Measurements from ENCODE around the gene FOXO3. TPM values are rescaled to one million over a fixed set of nuclear protein-coding genes. Genes with fewer than 3 reads are reported as not detected.
A peak's percentile ranks its signal among the peaks of the same experiment; 100 is the strongest.
"Not testable (repeated sequence)": the region's sequence is repeated elsewhere in the genome, so short reads cannot be mapped to it uniquely, and the experiment has no call there.

The FOXO3 gene
- total RNA-seq, 2 experiments from 2014 or later, result 7.4 to 9.0 TPM

DNA sequence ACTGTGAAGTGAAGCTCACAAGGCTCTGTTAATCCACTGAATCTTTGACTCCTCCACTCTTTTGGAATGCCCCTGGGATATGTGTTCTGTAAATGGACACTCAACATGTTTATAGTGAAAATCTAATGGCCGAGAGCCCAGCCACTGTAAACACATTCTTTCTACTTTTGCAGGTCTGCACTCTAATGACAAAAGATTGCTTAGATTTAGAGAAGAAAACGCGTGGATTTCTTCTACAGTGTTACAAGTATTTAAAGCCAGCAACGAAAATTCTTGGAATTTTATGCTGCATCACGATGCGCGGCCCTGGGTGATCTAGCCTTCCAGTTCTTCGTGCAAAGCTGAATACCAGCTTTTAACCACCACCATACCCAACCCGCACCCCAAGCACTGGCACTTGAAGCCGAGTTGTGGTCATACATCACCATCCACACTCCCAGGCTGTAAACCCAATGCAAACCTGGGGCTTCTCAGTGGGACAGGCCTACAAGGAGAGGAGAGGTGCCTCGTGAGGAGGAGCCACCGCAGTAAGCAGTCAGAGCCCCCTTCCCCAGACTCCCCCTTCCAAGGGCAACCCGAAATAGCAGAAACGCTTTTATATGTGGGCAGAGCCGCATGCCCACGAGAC lies 3.7 kb upstream of the FOXO3 start:
- DNase-seq (no peak), ATAC-seq (no peak)
- Mint-ChIP-seq H3K36me3 (ENCODE audit: low read depth) (peaks cover 2% of the 10 kb centered on the region), H3K4me1 (peaks cover 6% of the 10 kb centered on the region), H3K4me3 (peak overlapping the region; percentile 83), H3K27ac (peak overlapping the region; percentile 20), H3K27me3 (peaks cover 4% of the 10 kb centered on the region), H3K9me3 (ENCODE audit: low read depth) (no peaks in the 10 kb centered on the region)
- ChIA-PET POLR2A (interaction anchor here (1.1 kb wide), 1 partner anchor 925 kb away, joined by 3 read pairs; no protein-coding TSS in a partner anchor), CTCF (interaction anchor here (0.5 to 4.2 kb wide), 6 partner anchors 15 to 517 kb away, joined by 3 to 16 read pairs (median 4); partner anchors contain the start of gene SNX3)
- intact Hi-C loops (cut with DNase I, micrococcal nuclease), result loop anchor here (5.0 to 10.0 kb wide), 7 partner anchors 225 to 1100 kb away; partner anchors contain the start of genes PDSS2 (in 1 of the 2) and SCML4 (in 1 of the 2)

DNA sequence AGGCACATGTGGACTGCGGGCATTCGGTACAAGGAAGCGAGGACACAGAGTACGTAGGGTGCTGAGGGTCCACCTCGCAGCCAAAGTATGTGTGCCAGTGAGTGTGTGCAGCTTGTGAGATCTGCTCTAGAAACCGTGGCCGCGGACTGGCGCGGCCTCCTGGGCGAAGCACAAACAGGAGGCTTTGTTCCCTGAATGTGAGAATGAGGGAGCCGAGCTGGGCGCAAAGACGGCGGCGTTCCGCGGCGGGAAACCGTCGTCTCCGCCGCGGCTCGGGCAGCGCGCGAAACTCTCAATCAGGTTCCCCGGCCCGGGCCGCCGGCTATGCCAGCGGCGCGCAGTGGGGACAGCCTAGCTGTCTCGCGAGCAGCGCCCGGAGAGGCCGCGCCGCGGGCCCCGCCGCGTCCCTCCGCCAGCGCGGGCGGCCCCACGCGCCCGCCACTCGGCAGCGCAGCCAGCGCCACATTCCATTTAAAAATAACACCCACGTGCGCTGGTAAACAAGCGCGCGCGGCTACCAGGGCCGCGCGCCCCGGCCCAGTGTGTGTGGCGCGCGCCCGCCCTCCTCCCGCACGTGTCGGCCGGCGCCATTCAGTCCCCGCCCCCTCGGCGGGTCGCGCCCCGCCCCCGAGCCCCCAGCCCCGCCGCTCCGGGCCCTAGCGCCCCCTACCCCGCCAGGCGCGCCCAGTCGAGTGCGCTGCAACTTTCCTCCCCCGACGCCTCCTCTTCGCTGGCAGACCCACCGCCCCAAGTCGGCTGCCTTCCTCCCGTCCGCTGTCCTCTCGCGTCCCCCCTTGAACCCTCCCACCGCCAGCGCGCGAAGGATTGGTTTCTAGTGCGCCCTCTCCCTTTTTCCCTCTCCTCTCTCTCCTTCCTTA lies 3.0 kb upstream of the FOXO3 start:
- Mint-ChIP-seq H3K27me3 (peaks cover 12% of the 10 kb centered on the region), H3K27ac (peak overlapping the region; percentile 89), H3K4me1 (peaks cover 14% of the 10 kb centered on the region), H3K36me3 (ENCODE audit: low read depth) (peaks cover 9% of the 10 kb centered on the region), H3K4me3 (peak overlapping the region; percentile 83), H3K9me3 (ENCODE audit: low read depth) (no peaks in the 10 kb centered on the region)
- ChIA-PET POLR2A (interaction anchor here (0.9 to 1.6 kb wide), 7 partner anchors 24 to 924 kb away, joined by 3 to 7 read pairs (median 4); partner anchors contain the start of gene ARMC2), CTCF (interaction anchor here (0.6 to 1.5 kb wide), 6 partner anchors 16 to 951 kb away, joined by 3 to 5 read pairs (median 3); partner anchors contain the start of gene SESN1)
- DNase-seq (peak; percentile 82), ATAC-seq (peak; percentile 31)
- intact Hi-C loops (cut with DNase I, micrococcal nuclease), result loop anchor here (1.0 to 10.0 kb wide), 20 partner anchors 225 to 1100 kb away; partner anchors contain the start of genes CD164 (in 2 of the 2), CEP57L1 (in 2 of the 2), SNX3 (in 2 of the 2) and ARMC2 (in 1 of the 2)

DNA sequence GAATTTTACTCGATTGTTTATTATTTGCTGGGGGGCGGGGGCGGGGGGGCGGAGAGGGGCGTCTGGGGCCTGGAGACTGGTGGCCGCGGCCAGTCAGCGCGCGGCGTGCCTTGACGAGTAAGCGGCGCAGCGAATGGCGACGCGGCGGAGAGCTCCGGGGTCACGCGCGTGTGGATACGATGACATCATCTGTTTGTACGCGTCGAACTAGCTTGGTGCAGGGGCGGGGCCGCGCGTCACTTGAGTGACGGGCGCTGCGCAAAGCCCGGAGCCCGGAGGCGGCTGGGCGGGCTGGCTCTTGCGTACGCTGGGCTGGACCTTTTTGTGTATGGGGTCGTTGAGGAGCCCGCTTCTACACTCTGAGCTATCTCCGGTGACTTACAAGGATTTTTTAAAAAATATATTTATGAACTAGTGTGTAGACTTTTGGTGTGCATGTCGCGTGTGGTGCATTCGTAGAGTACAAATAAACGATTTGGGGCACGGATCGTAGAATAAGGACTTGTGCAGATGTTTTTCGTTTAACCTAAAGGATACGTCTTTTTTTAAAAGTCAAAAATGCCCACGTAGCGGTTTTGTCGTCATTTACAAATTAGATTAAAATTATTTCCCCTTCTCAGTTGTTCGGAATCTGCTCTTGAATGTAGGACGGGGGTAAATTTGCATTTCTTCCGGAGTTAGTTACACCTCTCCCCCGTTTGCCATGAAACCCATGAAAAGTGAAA lies 2.2 kb upstream of the FOXO3 start:
- Mint-ChIP-seq H3K27ac (peak overlapping the region; percentile 89), H3K9me3 (ENCODE audit: low read depth) (no peaks in the 10 kb centered on the region), H3K27me3 (peaks cover 14% of the 10 kb centered on the region), H3K4me1 (peaks cover 21% of the 10 kb centered on the region), H3K4me3 (peak overlapping the region; percentile 83), H3K36me3 (ENCODE audit: low read depth) (peaks cover 11% of the 10 kb centered on the region)
- ChIA-PET CTCF (interaction anchor here (0.6 to 1.5 kb wide), 4 partner anchors 17 to 952 kb away, joined by 3 to 5 read pairs (median 4); partner anchors contain the start of gene SESN1), POLR2A (interaction anchor here (0.6 to 1.6 kb wide), 11 partner anchors 23 to 594 kb away, joined by 3 to 8 read pairs (median 4); partner anchors contain the start of genes ARMC2, CEP57L1 and SESN1)
- DNase-seq (peak; percentile 98), ATAC-seq (peak; percentile 71)
- intact Hi-C loops (cut with DNase I, micrococcal nuclease), result loop anchor here (1.0 to 10.0 kb wide), 22 partner anchors 224 to 1101 kb away; partner anchors contain the start of genes CD164 (in 2 of the 2), CEP57L1 (in 2 of the 2), SNX3 (in 2 of the 2) and ARMC2 (in 1 of the 2)

DNA sequence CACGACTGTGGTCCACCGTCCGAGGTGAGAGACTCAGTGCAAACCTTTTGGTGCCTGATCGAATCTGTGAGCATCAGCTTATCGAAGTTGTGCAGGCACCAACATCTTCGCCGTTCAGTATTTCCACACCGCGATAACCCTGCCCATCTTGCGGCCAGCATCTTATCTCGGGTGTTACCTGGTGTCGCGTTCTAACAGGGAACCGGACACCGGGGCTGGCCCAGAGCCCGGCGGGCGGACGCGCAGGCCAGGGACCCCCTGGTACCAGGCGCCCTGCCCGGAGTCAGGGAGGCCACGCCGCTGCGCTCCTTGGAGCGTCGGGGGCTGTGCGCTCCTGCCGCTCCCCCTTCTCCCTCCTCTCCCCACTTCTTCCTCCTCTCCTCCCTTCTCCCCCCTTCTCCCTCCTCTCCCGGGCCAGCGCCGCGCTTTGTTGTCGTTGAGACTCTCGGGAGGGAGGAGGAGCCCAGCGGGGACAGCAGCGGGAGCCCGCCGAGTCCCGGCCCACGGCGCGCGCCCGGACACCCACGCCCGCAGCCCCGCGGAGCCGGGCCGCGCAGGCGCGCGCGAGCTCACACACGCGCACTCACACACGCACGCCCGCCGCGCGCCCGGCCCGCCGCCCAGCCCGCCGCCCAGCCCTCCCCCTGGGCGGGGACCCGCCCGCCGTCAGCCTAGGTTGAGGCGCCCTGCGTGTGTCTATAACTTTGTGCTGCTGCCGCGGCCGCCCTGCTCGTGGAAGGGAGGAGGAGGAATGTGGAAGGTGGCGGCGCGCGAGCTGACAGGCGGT lies 1.4 kb upstream of the FOXO3 start:
- intact Hi-C loops (cut with DNase I, micrococcal nuclease), result loop anchor here (1.0 to 10.0 kb wide), 13 partner anchors 223 to 1102 kb away; partner anchors contain the start of genes CD164 (in 1 of the 2), CEP57L1 (in 1 of the 2), OSTM1 (in 1 of the 2) and PDSS2 (in 1 of the 2)
- ChIA-PET POLR2A (interaction anchor here (0.6 to 1.6 kb wide), 6 partner anchors 240 to 816 kb away, joined by 3 to 8 read pairs (median 4); partner anchors contain the start of genes ARMC2, CEP57L1 and SESN1), CTCF (interaction anchor here (1.1 kb wide), 1 partner anchor 535 kb away, joined by 4 read pairs; the partner anchor contains the start of gene SESN1)
- peaks cover 14% of the 10 kb centered on the region for H3K27me3 Mint-ChIP-seq
- peaks cover 11% of the 10 kb centered on the region for H3K36me3 Mint-ChIP-seq (ENCODE audit: low read depth)
- ATAC-seq (peak; percentile 62), DNase-seq (peak; percentile 89)
- H3K9me3 Mint-ChIP-seq (ENCODE audit: low read depth), result no peaks in the 10 kb centered on the region
- peak overlapping the region; percentile 83 for H3K4me3 Mint-ChIP-seq
- H3K4me1 Mint-ChIP-seq, result peaks cover 27% of the 10 kb centered on the region
- peak overlapping the region; percentile 89 for H3K27ac Mint-ChIP-seq

DNA sequence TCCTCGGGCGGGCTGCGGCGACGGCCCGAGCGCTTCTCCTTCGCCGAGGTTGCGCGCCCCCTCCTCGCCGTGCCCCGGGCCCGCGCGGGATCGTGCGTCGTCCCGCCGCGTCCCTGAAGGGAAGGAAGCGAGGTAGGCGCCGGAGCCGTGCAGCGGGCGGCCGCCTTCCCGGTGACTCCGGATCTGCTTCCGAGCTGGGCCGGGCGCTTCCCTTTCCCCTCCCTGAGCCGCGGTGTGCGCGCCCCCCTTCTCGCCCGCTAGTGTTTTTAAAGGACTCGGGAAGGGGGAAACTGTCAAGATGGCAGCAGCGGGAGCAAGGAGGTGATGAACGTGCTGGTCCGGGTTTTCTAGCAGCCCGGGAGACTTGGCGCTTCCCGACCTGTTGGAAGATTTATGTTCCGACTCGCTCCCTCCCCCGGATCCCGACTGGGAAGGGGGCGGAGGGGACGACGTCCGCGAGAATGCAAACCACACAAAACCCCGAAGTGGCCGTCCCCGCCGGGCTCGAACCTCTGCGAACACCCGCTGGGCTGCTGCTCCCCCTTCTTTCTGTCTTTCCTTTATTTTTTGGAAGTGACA lies 744 bp upstream of the FOXO3 start:
- Mint-ChIP-seq H3K27me3 (peaks cover 14% of the 10 kb centered on the region), H3K4me3 (peak overlapping the region; percentile 83), H3K36me3 (ENCODE audit: low read depth) (peaks cover 11% of the 10 kb centered on the region), H3K4me1 (peaks cover 34% of the 10 kb centered on the region), H3K9me3 (ENCODE audit: low read depth) (no peaks in the 10 kb centered on the region), H3K27ac (peak overlapping the region; percentile 47)
- DNase-seq (peak; percentile 44), ATAC-seq (peak; percentile 1)
- CTCF ChIA-PET, result no interaction called here
- intact Hi-C loops (cut with DNase I, micrococcal nuclease), result loop anchor here (1.0 to 10.0 kb wide), 15 partner anchors 37 to 1103 kb away; partner anchors contain the start of genes CD164 (in 1 of the 2), CEP57L1 (in 1 of the 2), OSTM1 (in 1 of the 2) and PDSS2 (in 1 of the 2)
- POLR2A ChIA-PET, result interaction anchor here (0.6 to 1.5 kb wide), 2 partner anchors 535 to 816 kb away, joined by 3 to 5 read pairs; partner anchors contain the start of genes CEP57L1 and SESN1

DNA sequence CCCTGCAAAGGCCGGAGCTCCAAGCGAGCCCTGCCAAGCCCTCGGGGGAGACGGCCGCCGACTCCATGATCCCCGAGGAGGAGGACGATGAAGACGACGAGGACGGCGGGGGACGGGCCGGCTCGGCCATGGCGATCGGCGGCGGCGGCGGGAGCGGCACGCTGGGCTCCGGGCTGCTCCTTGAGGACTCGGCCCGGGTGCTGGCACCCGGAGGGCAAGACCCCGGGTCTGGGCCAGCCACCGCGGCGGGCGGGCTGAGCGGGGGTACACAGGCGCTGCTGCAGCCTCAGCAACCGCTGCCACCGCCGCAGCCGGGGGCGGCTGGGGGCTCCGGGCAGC lies 561 bp downstream of the FOXO3 start:
- Mint-ChIP-seq H3K4me1 (peaks cover 47% of the 10 kb centered on the region), H3K27me3 (peaks cover 11% of the 10 kb centered on the region), H3K36me3 (ENCODE audit: low read depth) (peaks cover 15% of the 10 kb centered on the region)
- intact Hi-C loops (cut with DNase I, micrococcal nuclease), result loop anchor here in 1 of 2 experiments (5.0 kb wide), 2 partner anchors 36 to 106 kb away; no protein-coding TSS in a partner anchor
- H3K9me3 Mint-ChIP-seq (ENCODE audit: low read depth); H3K27ac Mint-ChIP-seq; ATAC-seq; POLR2A ChIA-PET; DNase-seq; H3K4me3 Mint-ChIP-seq; CTCF ChIA-PET: not testable (repeated sequence)

DNA sequence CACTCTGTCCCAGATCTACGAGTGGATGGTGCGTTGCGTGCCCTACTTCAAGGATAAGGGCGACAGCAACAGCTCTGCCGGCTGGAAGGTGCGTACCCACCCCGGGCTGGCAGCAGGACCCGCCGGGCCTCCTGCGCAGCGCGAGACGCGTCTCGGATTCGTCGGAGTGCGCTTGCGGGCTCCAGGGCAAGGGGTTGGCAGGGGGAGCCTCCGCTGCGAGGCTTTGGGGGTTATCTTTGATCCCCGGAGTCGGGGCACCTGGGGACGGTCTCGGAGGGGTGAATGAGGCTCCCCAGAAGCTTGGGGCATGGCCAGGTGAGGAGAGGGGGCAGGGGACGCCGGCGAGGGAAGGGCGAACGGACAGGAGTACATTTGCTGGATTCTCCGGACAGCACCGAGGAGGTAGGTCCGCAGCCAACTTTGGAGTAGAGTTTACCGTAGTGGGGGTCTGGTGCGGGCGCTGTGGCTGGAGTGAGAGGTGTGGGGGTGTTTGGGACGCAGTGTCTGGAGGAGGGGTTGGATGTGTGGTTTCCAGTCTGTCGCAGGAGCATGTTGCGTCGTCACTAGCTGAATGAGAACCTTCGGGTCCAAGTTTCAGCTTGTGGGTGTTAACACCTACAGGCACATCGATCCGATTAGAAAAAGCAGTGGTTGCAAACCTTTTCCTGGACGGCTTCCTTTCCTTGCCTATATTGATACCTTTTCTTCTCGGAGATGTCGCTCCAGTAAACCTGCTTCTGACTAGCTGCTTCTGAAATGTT lies 1.2 kb downstream of the FOXO3 start:
- CTCF ChIA-PET, result interaction anchor here (0.7 to 1.1 kb wide), 2 partner anchors 444 to 457 kb away, joined by 3 to 4 read pairs; no protein-coding TSS in a partner anchor
- Mint-ChIP-seq H3K27me3 (peaks cover 11% of the 10 kb centered on the region), H3K4me3 (peak overlapping the region; percentile 29), H3K36me3 (ENCODE audit: low read depth) (peaks cover 15% of the 10 kb centered on the region), H3K27ac (no peak overlapping the region), H3K9me3 (ENCODE audit: low read depth) (no peaks in the 10 kb centered on the region), H3K4me1 (peaks cover 51% of the 10 kb centered on the region)
- no peak for DNase-seq
- intact Hi-C loops (cut with DNase I, micrococcal nuclease), result loop anchor here in 1 of 2 experiments (5.0 kb wide), 2 partner anchors 35 to 105 kb away; no protein-coding TSS in a partner anchor
- POLR2A ChIA-PET, result no interaction called here
- no peak for ATAC-seq

DNA sequence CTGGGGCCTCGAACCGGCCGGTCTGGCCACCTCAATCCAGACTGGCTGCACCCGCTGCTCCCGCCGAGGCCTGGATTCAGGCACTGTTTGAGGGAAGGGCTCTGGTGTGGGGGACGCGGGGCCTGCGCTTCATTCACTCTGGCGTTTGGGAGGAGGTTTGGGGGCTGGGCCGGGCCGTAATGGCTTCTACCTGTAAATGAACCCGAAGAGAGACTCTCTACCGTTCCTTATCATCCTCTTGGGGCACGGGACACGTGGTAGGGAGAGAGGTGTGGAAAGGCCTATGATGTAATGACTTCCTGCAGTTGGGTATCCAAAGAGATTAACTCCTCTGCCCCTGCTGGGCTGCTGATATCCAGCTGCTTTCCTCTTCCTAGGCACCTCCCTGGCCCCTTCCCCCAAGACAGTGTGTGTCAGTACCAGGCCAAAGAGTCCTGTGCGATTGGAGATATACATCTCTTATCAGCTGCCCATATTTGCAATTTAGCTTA lies 1.8 kb downstream of the FOXO3 start:
- no peak for ATAC-seq
- POLR2A ChIA-PET, result no interaction called here
- intact Hi-C loops (cut with DNase I, micrococcal nuclease), result loop anchor here in 1 of 2 experiments (5.0 kb wide), 2 partner anchors 35 to 105 kb away; no protein-coding TSS in a partner anchor
- DNase-seq, result no peak
- CTCF ChIA-PET, result interaction anchor here (0.7 to 1.1 kb wide), 2 partner anchors 445 to 458 kb away, joined by 3 to 4 read pairs; no protein-coding TSS in a partner anchor
- H3K4me3 Mint-ChIP-seq, result peak overlapping the region; percentile 29
- H3K27ac Mint-ChIP-seq, result no peak overlapping the region
- H3K9me3 Mint-ChIP-seq (ENCODE audit: low read depth), result no peaks in the 10 kb centered on the region
- peaks cover 52% of the 10 kb centered on the region for H3K4me1 Mint-ChIP-seq
- H3K27me3 Mint-ChIP-seq, result peaks cover 11% of the 10 kb centered on the region
- H3K36me3 Mint-ChIP-seq (ENCODE audit: low read depth), result peaks cover 19% of the 10 kb centered on the region

Data from activated CD4-positive, alpha-beta T cell treated with anti-CD3 and anti-CD28 coated beads for 36 hours (primary cell).